Measurements from ENCODE around the gene AGBL4.

AGBL4 gene

GRCh38 chr1:49694251-49694827 lies 329.4 kb downstream of the AGBL4 start:
- TF ChIP-seq CTCF (IDR thresholded peaks at IDR 0.05) (no peak), ZFX (IDR thresholded peaks at IDR 0.05; ENCODE audit: borderline replicate concordance) (no peak)
- no peak overlapping the region for H3K27ac ChIP-seq

GRCh38 chr1:49686107-49686506 lies 337.6 kb downstream of the AGBL4 start:
- H3K27ac ChIP-seq, result no peak overlapping the region
- TF ChIP-seq CTCF (IDR thresholded peaks at IDR 0.05) (no peak), ZFX (IDR thresholded peaks at IDR 0.05; ENCODE audit: borderline replicate concordance) (no peak)

GRCh38 chr1:49677706-49678105 lies 346.0 kb downstream of the AGBL4 start:
- TF ChIP-seq CTCF (IDR thresholded peaks at IDR 0.05) (no peak), ZFX (IDR thresholded peaks at IDR 0.05; ENCODE audit: borderline replicate concordance) (no peak)

GRCh38 chr1:49651136-49651535 lies 372.6 kb downstream of the AGBL4 start:
- H3K27ac ChIP-seq, result no peak overlapping the region
- peak; percentile 28 for TF ChIP-seq CTCF (IDR thresholded peaks at IDR 0.05)
- TF ChIP-seq ZFX (IDR thresholded peaks at IDR 0.05; ENCODE audit: borderline replicate concordance), result no peak

More at GRCh38 chr1:49677706-49678105, 346.0 kb downstream of the AGBL4 start:
- no peak overlapping the region for H3K27ac ChIP-seq

- TF ChIP-seq CTCF (IDR thresholded peaks at IDR 0.05) (0 out of 2 replicates have a peak, but pooled peaks have one; percentile 8), ZFX (IDR thresholded peaks at IDR 0.05; ENCODE audit: borderline replicate concordance) (no peak)
- H3K27ac ChIP-seq, result no peak overlapping the region
Measured at GRCh38 chr1:49630156-49630555, 393.6 kb downstream of the AGBL4 start.

- no peak for TF ChIP-seq CTCF (IDR thresholded peaks at IDR 0.05)
- TF ChIP-seq ZFX (IDR thresholded peaks at IDR 0.05; ENCODE audit: borderline replicate concordance), result no peak
- H3K27ac ChIP-seq, result no peak overlapping the region
Measured at GRCh38 chr1:49627781-49628180, 396.0 kb downstream of the AGBL4 start.

- no peak overlapping the region for H3K27ac ChIP-seq
Measured at GRCh38 chr1:49626472-49626871, 397.3 kb downstream of the AGBL4 start.

More at GRCh38 chr1:49626472-49626871, 397.3 kb downstream of the AGBL4 start:
- TF ChIP-seq CTCF (IDR thresholded peaks at IDR 0.05) (no peak), ZFX (IDR thresholded peaks at IDR 0.05; ENCODE audit: borderline replicate concordance) (no peak)

Data from 22Rv1 (cell line).